Esophagus squamous epithelium (tissue), 5 donors: Measurements from ENCODE around the gene GNA14. TPM values are rescaled to one million over a fixed set of nuclear protein-coding genes. Genes with fewer than 3 reads are reported as not detected.

Experiments used
- DNase-seq: peaks from one replicate; lab custom pipeline; 2025; lab: John Stamatoyannopoulos, UW
- H3K27ac ChIP-seq, 4 donors: fragments of 200-600 bp; sonication (generic); one replicate each; pipeline ENCODE4 v1.5.1; 2016 to 2019; ENCODE audit warnings: mild to moderate bottlenecking in 1 of 4
- H3K27me3 ChIP-seq, 4 donors: fragments of 200-600 bp; sonication (generic); 1 replicate in 3 of 4; 2 replicates in 1 of 4; pipeline versions ENCODE4 v1.5.1 to v1.6.0; 2017 to 2021; ENCODE audit warnings: antibody characterized with exemption in 1 of 4
- H3K36me3 ChIP-seq, 3 donors: fragments of 200-600 bp; sonication (generic); one replicate each; pipeline ENCODE4 v1.5.1; 2016 to 2019
- H3K4me1 ChIP-seq, 3 donors: fragments of 200-600 bp; sonication (generic); one replicate each; pipeline ENCODE4 v1.5.1; 2017 to 2019
- H3K4me3 ChIP-seq, 4 donors: fragments of 200-600 bp; sonication (generic); 1 replicate in 3 of 4; 2 replicates in 1 of 4; pipeline ENCODE4 v1.5.1; 2016 to 2019; ENCODE audit warnings: mild to moderate bottlenecking in 2 of 4, moderate library complexity in 1 of 4
- H3K9me3 ChIP-seq, 3 donors: fragments of 200-600 bp; sonication (generic); one replicate each; pipeline ENCODE4 v1.5.1; 2016 to 2019
- CTCF ChIP-seq, 6 experiments: fragments of 450-650 bp in 4 of 6; fragments of 200-600 bp in 2 of 6; sonication (generic) in 2 of 6; IDR thresholded peaks; one replicate each; pipeline ENCODE4 v1.5.1; 2016 to 2019; ENCODE audit warnings: antibody characterized with exemption in 6 of 6, mild to moderate bottlenecking in 4 of 6, moderate library complexity in 4 of 6
- POLR2A ChIP-seq, 4 donors: fragments of 450-650 bp; IDR thresholded peaks; one replicate each; pipeline ENCODE4 v1.6.1; 2017; ENCODE audit warnings: antibody characterized with exemption in 4 of 4, mild to moderate bottlenecking in 4 of 4, moderate library complexity in 3 of 4
- WGBS, 2 donors: methylation state at CpG; one replicate each; pipeline ENCODE4 v1.1.5; 2018; 5-methylcytosine and 5-hydroxymethylcytosine counted together
- intact Hi-C: fragments of 100-400 bp; cut with DNase I; formaldehyde crosslinking; loops from one replicate; pipeline ENCODE4 v1.15.0; 2022
- total RNA-seq, 4 donors: library from RNA; depleted of rRNA; stranded (reverse); fragments of >200 nt; gene quantifications; one replicate each; pipeline ENCODE4 v1.1.0, GENCODE V29; 2016
- donor health status: DM: yes; HTN: yes; CAD: no.

The GNA14 gene
- total RNA-seq, 4 donors from 2014 or later, result 0.35 to 4.0 (median 2.2) TPM

DNA sequence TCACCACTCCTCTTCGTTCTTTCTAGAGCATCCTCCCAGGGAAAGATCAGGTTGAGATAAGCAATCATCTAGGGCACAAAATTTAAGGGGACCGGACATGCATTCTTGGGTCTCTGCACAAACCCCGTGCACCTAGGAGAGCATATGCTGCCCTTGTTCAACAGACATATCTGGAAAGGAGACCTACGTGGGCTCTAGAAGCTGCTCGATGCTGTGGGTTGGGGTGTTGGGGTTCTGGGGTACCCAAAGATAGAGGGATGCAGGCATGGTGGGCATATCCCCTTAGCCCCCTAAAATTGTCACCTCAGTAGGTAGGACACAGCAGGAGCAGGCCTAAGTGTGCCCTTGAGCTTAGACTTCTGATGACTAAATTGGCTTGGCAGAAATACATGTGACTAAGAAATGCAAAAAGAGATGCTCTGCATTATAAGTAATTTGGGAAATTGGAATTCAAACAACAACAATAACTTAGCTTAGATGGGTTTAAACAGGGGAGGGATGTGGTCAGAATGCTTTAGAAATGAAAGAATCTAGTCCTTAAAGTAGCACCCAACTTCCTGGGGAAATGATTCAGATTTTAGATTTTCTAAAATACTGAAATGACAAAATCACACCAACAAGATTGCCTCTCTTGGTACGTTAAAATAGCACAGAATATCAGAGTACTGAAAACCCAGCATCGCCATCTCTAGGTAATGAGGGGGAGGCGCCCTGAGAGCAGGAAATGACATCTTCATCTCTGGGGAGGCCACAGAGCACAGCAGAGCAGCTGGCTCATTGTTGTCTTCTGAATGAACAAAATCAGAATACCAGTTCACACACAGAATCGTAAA, 172.3 kb downstream of the GNA14 start:
- intact Hi-C loops, result no loop called here
- peaks cover 0 to 8% (median 0%) of the 10 kb centered on the region in 3 donors for H3K9me3 ChIP-seq
- no peak for DNase-seq
- TF ChIP-seq POLR2A (IDR thresholded peaks at IDR 0.05), result no peak
- no peak for TF ChIP-seq CTCF (IDR thresholded peaks at IDR 0.05)
- no peak overlapping the region for H3K4me3 ChIP-seq
- no peak overlapping the region for H3K27ac ChIP-seq
- no peaks in the 10 kb centered on the region for H3K36me3 ChIP-seq
- 60 to 77% methylated on average over 6 to 7 of the region's 9 CpGs for WGBS, 2 donors
- no peaks in the 10 kb centered on the region for H3K4me1 ChIP-seq
- H3K27me3 ChIP-seq, result no peaks in the 10 kb centered on the region

DNA sequence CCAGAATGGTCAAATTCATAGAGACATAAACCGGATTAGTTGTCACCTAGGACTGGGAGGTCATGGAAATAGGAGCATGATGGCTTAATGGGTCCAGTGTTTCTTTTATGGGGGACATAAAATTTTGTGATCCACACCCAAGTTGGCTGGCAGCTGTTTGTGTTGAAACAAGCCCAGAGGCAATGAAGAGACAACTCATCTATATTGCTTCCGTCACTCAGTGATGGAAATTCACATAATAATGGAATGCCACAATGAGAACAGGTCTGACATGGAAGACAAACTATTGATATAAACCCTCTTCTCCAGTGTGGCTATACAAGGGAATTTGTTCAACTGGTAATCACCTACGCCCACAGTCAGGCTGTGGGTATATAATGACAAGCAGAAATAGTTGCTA, 173.2 kb downstream of the GNA14 start:
- no peaks in the 10 kb centered on the region for H3K36me3 ChIP-seq
- WGBS, 2 donors, result 77 to 84% methylated on average over 3 of the region's 3 CpGs
- no peak for DNase-seq
- TF ChIP-seq POLR2A (IDR thresholded peaks at IDR 0.05) (no peak), CTCF (IDR thresholded peaks at IDR 0.05) (no peak)
- H3K4me1 ChIP-seq, result no peaks in the 10 kb centered on the region
- H3K27me3 ChIP-seq, result no peaks in the 10 kb centered on the region
- H3K27ac ChIP-seq, result no peak overlapping the region
- H3K4me3 ChIP-seq, result no peak overlapping the region
- intact Hi-C loops, result no loop called here
- peaks cover 0 to 8% (median 0%) of the 10 kb centered on the region in 3 donors for H3K9me3 ChIP-seq

- DNase-seq, result no peak
- H3K9me3 ChIP-seq, result peaks cover 0 to 8% (median 0%) of the 10 kb centered on the region in 3 donors
- H3K4me1 ChIP-seq, result no peaks in the 10 kb centered on the region
- TF ChIP-seq POLR2A (IDR thresholded peaks at IDR 0.05) (no peak), CTCF (IDR thresholded peaks at IDR 0.05) (no peak)
- 81 to 89% methylated on average over 3 of the region's 3 CpGs for WGBS, 2 donors
- H3K4me3 ChIP-seq, result no peak overlapping the region
- no peak overlapping the region for H3K27ac ChIP-seq
- no peaks in the 10 kb centered on the region for H3K36me3 ChIP-seq
- intact Hi-C loops, result no loop called here
- H3K27me3 ChIP-seq, result no peaks in the 10 kb centered on the region
Observed at GRCh38 chr9:77472646-77473045, 175.5 kb downstream of the GNA14 start.

GRCh38 chr9:77471572-77471971, 176.6 kb downstream of the GNA14 start:
- Histone ChIP-seq H3K27me3 (no peaks in the 10 kb centered on the region), H3K4me3 (no peak overlapping the region), H3K36me3 (no peaks in the 10 kb centered on the region), H3K27ac (no peak overlapping the region), H3K9me3 (peaks cover 0 to 8% (median 0%) of the 10 kb centered on the region in 3 donors), H3K4me1 (no peaks in the 10 kb centered on the region)
- no peak for DNase-seq
- TF ChIP-seq POLR2A (IDR thresholded peaks at IDR 0.05), result no peak
- no peak for TF ChIP-seq CTCF (IDR thresholded peaks at IDR 0.05)
- intact Hi-C loops, result no loop called here
- 86 to 89% methylated on average over 3 of the region's 3 CpGs for WGBS, 2 donors

- Histone ChIP-seq H3K4me1 (no peaks in the 10 kb centered on the region), H3K27me3 (no peaks in the 10 kb centered on the region), H3K36me3 (no peaks in the 10 kb centered on the region), H3K4me3 (no peak overlapping the region), H3K27ac (no peak overlapping the region), H3K9me3 (peaks cover 0 to 8% (median 0%) of the 10 kb centered on the region in 3 donors)
- DNase-seq, result no peak
- TF ChIP-seq POLR2A (IDR thresholded peaks at IDR 0.05) (no peak), CTCF (IDR thresholded peaks at IDR 0.05) (no peak)
- intact Hi-C loops, result loop anchor here (10.0 kb wide), 1 partner anchor 175 kb away; the partner anchor contains the start of gene GNA14
- 46 to 52% methylated on average over 5 of the region's 5 CpGs for WGBS, 2 donors
Observed at GRCh38 chr9:77469515-77470231, 178.4 kb downstream of the GNA14 start.
